ENCODE data around the gene MARCKSL1. TPM values are rescaled to one million over a fixed set of nuclear protein-coding genes. Genes with fewer than 3 reads are reported as not detected.

MARCKSL1 gene
- total RNA-seq, 1 experiment from 2014 or later = 457 TPM

DNA sequence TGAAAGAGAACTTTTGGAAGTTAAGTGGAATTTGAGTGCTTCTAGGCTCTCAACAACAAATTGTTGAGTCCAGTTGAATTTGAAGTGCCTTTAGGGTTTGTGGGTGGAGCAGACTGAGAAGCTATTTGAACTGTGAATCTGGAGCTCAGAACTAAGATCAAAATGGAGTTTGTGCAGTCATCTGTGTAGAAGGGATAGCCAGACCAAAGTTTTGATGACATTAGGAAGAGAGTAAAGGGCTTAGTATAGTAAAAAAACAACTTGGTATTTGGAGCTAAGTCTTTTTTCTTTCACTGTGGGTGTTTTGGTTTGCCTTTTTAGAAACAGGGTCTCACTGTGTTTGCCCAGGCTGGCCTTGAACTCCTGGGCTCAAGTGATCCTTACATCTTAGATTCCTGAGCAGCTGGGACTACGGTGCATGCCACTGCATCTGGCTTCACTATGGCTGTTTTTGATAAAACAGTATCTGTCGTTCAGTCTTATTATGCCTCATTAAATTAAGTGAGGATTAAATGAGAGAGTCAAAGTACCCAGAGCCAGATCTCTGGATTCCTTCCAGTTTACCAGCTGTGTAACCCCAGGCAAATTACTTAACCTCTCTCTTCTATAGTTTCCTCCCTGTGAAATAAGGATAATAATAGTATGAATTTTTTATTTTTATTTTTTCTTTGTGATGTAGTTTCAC, 24.2 kb downstream of the MARCKSL1 start:
- TF ChIP-seq CTCF (conservative IDR thresholded peaks at IDR 0.05) = no peak
- no peak overlapping the region for H3K23ac ChIP-seq (ENCODE audit: insufficient read length, low read depth, low read length)
- H3K4me3 Mint-ChIP-seq = no peak overlapping the region
- H3K23me2 ChIP-seq (ENCODE audit: insufficient read length, low read depth, low read length, poor library complexity, severe bottlenecking) = no peaks in the 10 kb centered on the region
- H3K18ac ChIP-seq (ENCODE audit: insufficient read length, low read depth, low read length) = no peak overlapping the region
- no peaks in the 10 kb centered on the region for H3K79me1 ChIP-seq (ENCODE audit: insufficient read depth, low read depth, low read length, poor library complexity, severe bottlenecking)
- no peak overlapping the region for H2BK5ac ChIP-seq (ENCODE audit: insufficient read length, low read length)
- no peak overlapping the region for H2BK120ac ChIP-seq (ENCODE audit: low read depth, low read length, poor library complexity, severe bottlenecking)
- H3K4me1 Mint-ChIP-seq = peaks cover 6 to 7% of the 10 kb centered on the region in 2 experiments; a peak in 2 of 4 replicates
- no peak overlapping the region for H3K9ac ChIP-seq (ENCODE audit: extremely low read depth, insufficient read length, low read length)
- no peaks in the 10 kb centered on the region for H3K27me3 Mint-ChIP-seq (ENCODE audit: low read depth)
- no peak overlapping the region for H2BK20ac ChIP-seq (ENCODE audit: low read depth, low read length, poor library complexity, severe bottlenecking)
- H3K27me3 ChIP-seq (ENCODE audit: insufficient read depth, low read length) = no peaks in the 10 kb centered on the region
- no peak overlapping the region for H3K4ac ChIP-seq (ENCODE audit: low read depth, low read length)
- H3K79me2 ChIP-seq (ENCODE audit: insufficient read depth, low read length) = peaks cover 2% of the 10 kb centered on the region; the same call in 1 of the 2 replicates
- no peak overlapping the region for H3T11ph ChIP-seq (ENCODE audit: low read length)
- no peak overlapping the region for H2AK5ac ChIP-seq (ENCODE audit: insufficient read length, low read length)
- no peak overlapping the region for H4K5ac ChIP-seq (ENCODE audit: insufficient read length, low read depth, low read length)
- no peak overlapping the region for H2BK12ac ChIP-seq (ENCODE audit: insufficient read length, low read depth, low read length)
- H3K9me3 ChIP-seq (ENCODE audit: control insufficient read depth, low read depth, low read length) = no peaks in the 10 kb centered on the region
- H4K8ac ChIP-seq (replicated peaks; ENCODE audit: insufficient read length, low read depth, low read length) = no peak overlapping the region
- no peak overlapping the region for H3K4me2 ChIP-seq (ENCODE audit: insufficient read depth, insufficient read length, low read length)
- H2BK15ac ChIP-seq (ENCODE audit: low read depth, low read length) = no peak overlapping the region
- no peak overlapping the region for H3K27ac ChIP-seq (ENCODE audit: insufficient read length, low read depth, low read length)
- no peak for DNase-seq
- peaks cover 3 to 21% (median 5%) of the 10 kb centered on the region in 3 experiments; a peak in 5 of 7 replicates for H3K36me3 Mint-ChIP-seq (ENCODE audit: insufficient read depth in 1 of 3, low read depth in 3 of 3)
- no peaks in the 10 kb centered on the region for H4K20me1 ChIP-seq (ENCODE audit: control insufficient read depth, insufficient read depth, insufficient read length)
- no peak overlapping the region for H3K56ac ChIP-seq (ENCODE audit: insufficient read length, low read depth, low read length)
- no peaks in the 10 kb centered on the region for H3K9me3 Mint-ChIP-seq
- no peak overlapping the region for H3K14ac ChIP-seq (ENCODE audit: insufficient read depth, low read length)
- WGBS (ENCODE audit: extremely low coverage, insufficient read length, low lambda C conversion rate) = no CpG with 5 or more reads among the region's 2 CpGs
- H4K91ac ChIP-seq (ENCODE audit: insufficient read length, low read depth, low read length) = no peak overlapping the region
- H2AFZ ChIP-seq (ENCODE audit: low read length) = no peak overlapping the region
- peak overlapping the region in 1 of 3 experiments; percentile 1; a peak in 4 of 7 replicates for H3K27ac Mint-ChIP-seq
- no peaks in the 10 kb centered on the region for H3K4me1 ChIP-seq (ENCODE audit: insufficient read depth, low read length)

All from H9 (cell line).